ENCODE measurements around the gene CSRP2.

DNA sequence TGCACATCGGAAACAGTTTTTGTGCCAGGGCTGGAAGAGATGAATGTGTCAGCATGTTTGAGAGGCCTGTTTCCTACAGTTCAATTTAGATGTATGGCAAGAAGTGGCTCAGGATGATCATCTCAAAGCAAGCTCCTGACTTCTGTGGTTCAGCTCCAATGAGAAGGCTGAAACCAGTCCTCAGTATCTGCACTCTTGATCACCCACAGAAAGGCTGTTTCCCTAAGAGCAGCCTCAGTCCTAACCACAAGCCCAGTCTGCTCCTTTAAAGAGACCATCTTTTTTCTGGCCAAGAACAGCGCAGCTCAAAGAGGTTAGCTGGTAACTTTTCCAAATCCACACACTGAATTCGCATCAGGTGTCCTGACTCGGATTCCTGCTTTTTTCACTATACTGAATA is 19.2 kb downstream of the CSRP2 start:
- no peak for TF ChIP-seq JUN (IDR thresholded peaks at IDR 0.05; ENCODE audit: low read depth, low read length)
- no peak for TF ChIP-seq GABPA (IDR thresholded peaks at IDR 0.05; ENCODE audit: borderline replicate concordance, insufficient read depth, low read length)
- TF ChIP-seq EZH2 (IDR thresholded peaks at IDR 0.05; ENCODE audit: low read depth, low read length, severe bottlenecking), result no peak
- no peak for TF ChIP-seq CHD2 (IDR thresholded peaks at IDR 0.05; ENCODE audit: low read length)
- TF ChIP-seq BRCA1 (IDR thresholded peaks at IDR 0.05; ENCODE audit: low read depth, low read length), result no peak
- no peak for TF ChIP-seq POLR2AphosphoS5 (IDR thresholded peaks at IDR 0.05; ENCODE audit: low read depth, low read length)

Data from H1 (cell line).